Fibroblast of lung (primary cell): ENCODE results near the gene ARMC3.

ENCODE experiments used
- CTCF ChIP-seq, 2 donors: IDR thresholded peaks in 1 of 2; conservative IDR thresholded peaks in 1 of 2; 1 replicate in 1 of 2; 2 replicates in 1 of 2; pipeline ENCODE4 v1.5.1; 2011 to 2012; ENCODE audit warnings: low read length in 2 of 2, control low read depth in 1 of 2, inconsistent platforms in 1 of 2, low read depth in 1 of 2, mild to moderate bottlenecking in 1 of 2
- EZH2 ChIP-seq: IDR thresholded peaks from 2 replicates; pipeline ENCODE4 v1.5.1; 2012; ENCODE audit warnings: low read length, control low read depth, mild to moderate bottlenecking; ENCODE audit errors: missing control alignments

GRCh38 chr10:22998091-22998490, 70.2 kb downstream of the ARMC3 start:
- TF ChIP-seq EZH2 = no peak
- TF ChIP-seq CTCF (conservative IDR thresholded peaks at IDR 0.05 in 1 of 2, IDR thresholded peaks at IDR 0.05 in 1 of 2; ENCODE audit: low read depth in 1 of 2, low read length in 2 of 2) = no peak
